PFSK-1 (cell line): ENCODE data around the gene OTP.
A peak's percentile ranks its signal among the peaks of the same experiment; 100 is the strongest.

ENCODE experiments used
- FOXP2 ChIP-seq: optimal IDR thresholded peaks from 2 replicates; pipeline ENCODE3; 2011; ENCODE audit warnings: borderline replicate concordance, control low read depth, inconsistent platforms; ENCODE audit not compliant: insufficient read depth; ENCODE audit errors: extremely low read length, extremely low read depth
- POLR2AphosphoS5 ChIP-seq: IDR thresholded peaks from 2 replicates; pipeline ENCODE4 v1.6.1; 2012; ENCODE audit warnings: low read depth, mild to moderate bottlenecking, control low read depth, low read length, moderate library complexity
- SIN3A ChIP-seq: IDR thresholded peaks from 2 replicates; pipeline ENCODE4 v1.6.1; 2012; ENCODE audit warnings: mild to moderate bottlenecking, low read length, moderate library complexity, borderline replicate concordance; ENCODE audit not compliant: insufficient read depth
- TAF1 ChIP-seq: IDR thresholded peaks from 2 replicates; pipeline ENCODE4 v1.6.1; 2012; ENCODE audit warnings: low read length, control low read depth, borderline replicate concordance; ENCODE audit not compliant: insufficient read depth
- TF ChIP-seq, protein P1 (sequence below), 2 experiments: IDR thresholded peaks; 2 replicates each; pipeline versions ENCODE4 v1.6.1 to v1.8.0; 2011 to 2012; ENCODE audit warnings: low read depth in 2 of 2, low read length in 2 of 2, control low read depth in 1 of 2, inconsistent platforms in 1 of 2, mild to moderate bottlenecking in 1 of 2, moderate library complexity in 1 of 2; ENCODE audit not compliant: insufficient read depth in 1 of 2

The OTP gene

DNA sequence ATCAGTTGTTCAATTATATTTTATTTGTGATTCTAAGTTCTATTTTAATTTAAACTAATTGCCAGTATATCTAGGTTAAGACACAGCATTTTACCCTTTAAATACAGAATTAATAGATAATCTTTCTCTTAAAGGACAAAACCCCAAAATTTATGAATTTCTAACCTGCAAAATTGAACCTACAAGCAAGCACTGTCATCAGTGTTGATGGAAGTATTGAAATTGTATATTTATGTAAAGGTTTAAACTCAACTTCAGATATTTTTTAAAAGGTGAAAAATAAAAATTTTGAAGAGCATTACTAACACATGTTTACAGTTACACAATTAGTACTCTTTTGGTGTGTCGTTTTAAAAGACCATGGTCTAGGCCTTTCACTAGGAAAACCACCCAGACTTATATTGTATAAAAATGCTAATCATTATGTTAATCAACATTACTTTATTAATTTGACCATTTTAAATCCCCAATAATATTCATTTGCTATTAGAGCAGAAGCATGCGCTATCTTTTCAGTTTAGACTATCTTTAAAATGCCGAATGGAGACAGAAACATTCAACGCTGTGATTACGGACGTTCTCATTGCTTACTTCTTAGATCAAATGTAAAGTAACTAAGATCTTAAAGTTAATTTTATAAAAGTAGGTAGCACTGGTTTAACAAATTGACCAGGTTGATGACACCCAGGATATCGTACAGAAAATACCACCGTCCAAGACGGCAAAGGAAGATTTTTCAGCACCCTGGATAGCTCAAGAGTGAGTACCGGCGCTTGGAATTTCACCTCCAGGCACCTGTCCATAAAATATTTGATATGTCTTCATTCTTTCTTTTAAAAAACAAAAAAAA is 3.2 kb downstream of the OTP start:
- TF ChIP-seq, protein P1, sequence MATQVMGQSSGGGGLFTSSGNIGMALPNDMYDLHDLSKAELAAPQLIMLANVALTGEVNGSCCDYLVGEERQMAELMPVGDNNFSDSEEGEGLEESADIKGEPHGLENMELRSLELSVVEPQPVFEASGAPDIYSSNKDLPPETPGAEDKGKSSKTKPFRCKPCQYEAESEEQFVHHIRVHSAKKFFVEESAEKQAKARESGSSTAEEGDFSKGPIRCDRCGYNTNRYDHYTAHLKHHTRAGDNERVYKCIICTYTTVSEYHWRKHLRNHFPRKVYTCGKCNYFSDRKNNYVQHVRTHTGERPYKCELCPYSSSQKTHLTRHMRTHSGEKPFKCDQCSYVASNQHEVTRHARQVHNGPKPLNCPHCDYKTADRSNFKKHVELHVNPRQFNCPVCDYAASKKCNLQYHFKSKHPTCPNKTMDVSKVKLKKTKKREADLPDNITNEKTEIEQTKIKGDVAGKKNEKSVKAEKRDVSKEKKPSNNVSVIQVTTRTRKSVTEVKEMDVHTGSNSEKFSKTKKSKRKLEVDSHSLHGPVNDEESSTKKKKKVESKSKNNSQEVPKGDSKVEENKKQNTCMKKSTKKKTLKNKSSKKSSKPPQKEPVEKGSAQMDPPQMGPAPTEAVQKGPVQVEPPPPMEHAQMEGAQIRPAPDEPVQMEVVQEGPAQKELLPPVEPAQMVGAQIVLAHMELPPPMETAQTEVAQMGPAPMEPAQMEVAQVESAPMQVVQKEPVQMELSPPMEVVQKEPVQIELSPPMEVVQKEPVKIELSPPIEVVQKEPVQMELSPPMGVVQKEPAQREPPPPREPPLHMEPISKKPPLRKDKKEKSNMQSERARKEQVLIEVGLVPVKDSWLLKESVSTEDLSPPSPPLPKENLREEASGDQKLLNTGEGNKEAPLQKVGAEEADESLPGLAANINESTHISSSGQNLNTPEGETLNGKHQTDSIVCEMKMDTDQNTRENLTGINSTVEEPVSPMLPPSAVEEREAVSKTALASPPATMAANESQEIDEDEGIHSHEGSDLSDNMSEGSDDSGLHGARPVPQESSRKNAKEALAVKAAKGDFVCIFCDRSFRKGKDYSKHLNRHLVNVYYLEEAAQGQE (IDR thresholded peaks at IDR 0.05; ENCODE audit: insufficient read depth in 1 of 2, low read depth in 2 of 2, low read length in 2 of 2) = peak; percentile 84 to 97
- TF ChIP-seq TAF1 = no peak

DNA sequence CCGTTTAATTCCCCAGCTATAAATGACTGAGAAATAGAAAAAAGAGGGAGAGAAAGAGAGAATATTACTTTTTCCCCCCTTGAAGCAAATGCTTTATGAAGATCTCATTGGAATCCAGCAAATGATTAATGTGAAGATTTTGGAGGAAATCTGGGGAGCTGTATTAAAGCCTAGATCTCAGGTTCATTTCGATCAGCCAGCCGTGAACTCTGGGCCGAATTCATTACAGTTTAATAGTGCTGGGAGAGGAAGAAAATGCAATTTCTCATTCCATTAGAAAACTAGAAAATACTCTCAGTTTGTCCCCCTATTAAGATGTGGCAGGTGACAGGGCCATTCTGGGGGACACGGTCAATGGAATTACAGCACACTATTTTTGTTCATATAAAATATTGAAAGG is 4.8 kb downstream of the OTP start:
- TF ChIP-seq TAF1 = no peak

DNA sequence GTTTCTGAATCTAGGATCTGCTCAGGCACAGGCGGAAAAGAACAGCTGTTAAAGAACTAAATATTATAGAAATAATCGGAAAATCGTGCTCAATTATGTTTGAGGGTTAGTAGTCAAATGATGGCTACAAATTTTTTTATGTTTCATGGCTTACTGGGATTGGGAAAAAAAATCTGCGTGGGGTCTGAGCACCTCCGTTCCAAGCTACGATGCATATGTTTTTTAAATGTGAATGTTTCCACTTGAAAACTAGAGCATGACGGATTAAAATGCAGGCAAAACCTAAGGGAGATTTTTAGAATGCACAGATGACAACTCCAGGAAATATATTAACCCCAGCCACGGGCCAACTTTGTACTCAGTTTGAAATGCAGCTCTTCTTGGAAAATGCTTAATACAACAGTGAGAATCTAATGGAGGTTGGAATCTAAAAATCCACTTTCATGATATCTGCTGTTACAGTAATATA is 5.3 kb downstream of the OTP start:
- TF ChIP-seq FOXP2 (no peak), TAF1 (no peak), POLR2AphosphoS5 (no peak), SIN3A (no peak)
- TF ChIP-seq, protein P1 (IDR thresholded peaks at IDR 0.05; ENCODE audit: insufficient read depth in 1 of 2, low read depth in 2 of 2, low read length in 2 of 2) = no peak

DNA sequence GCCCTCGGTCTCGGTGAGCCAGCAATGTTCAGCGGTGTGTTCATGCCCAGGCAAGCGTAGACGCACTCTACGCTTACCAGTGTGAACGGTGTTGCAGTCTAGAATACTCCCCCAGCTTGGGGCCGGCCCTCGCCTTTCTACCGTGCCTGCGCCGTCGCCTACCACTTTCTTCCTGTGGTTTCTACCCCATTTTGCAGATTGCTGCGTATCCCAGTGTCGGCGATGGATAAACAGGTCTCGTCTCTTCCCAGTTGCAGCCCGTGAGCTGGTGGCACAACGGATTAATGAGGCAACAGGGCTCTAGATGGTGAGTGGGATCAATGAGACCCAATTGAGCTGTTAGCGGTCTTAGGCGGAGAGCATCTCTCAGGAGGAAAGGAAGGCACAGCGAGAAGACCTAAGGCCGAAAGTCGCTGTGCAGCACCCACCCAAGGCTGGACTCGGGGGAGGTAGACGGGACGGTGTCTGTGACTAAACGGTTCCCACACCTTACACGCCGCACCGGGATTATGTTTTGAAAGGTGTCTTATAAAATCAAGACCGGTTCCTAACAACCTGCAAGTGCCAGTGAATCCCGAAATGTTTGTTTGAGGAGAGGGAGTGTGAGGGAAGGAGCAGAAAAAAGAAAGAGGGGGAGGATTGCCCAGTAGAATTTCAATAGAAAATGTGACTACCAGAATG is 5.8 kb downstream of the OTP start:
- TF ChIP-seq SIN3A = no peak
- no peak for TF ChIP-seq TAF1
- TF ChIP-seq POLR2AphosphoS5 = no peak
- TF ChIP-seq, protein P1 (IDR thresholded peaks at IDR 0.05; ENCODE audit: insufficient read depth in 1 of 2, low read depth in 2 of 2, low read length in 2 of 2) = no peak
- TF ChIP-seq FOXP2 = no peak

DNA sequence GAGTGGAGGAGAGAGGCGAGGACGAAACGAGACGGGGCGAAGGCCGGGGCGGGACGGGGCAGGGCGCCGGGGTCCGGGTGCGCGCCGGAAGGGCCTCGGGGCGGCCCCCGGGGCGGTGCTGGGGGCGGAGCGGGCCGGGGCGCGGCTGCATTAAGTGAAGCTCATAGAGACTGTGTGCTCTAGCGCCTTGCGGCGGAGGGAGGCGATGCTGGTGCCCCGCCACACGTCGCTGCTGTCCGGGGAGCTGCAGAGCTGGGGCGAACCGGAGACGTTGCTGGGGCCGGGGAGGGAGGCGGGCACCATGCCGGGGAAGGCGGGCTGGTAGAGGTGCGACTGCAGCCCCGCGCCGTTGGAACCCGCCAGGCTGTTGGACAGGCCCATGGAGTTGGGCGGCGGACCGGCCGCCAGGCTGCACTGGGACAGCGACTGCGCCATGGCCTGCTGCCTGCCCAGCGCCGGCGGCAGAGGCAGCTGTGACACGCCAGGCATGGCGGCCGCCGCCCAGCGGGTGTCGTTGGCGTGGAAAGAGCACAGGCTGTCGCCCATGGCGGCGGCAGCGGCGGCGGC is 8.3 kb downstream of the OTP start:
- no peak for TF ChIP-seq TAF1
- TF ChIP-seq FOXP2 = peak; percentile 51
- TF ChIP-seq, protein P1 (IDR thresholded peaks at IDR 0.05; ENCODE audit: insufficient read depth in 1 of 2, low read depth in 2 of 2, low read length in 2 of 2) = 0 out of 4 replicates have a peak, but pooled peaks of 1 of the 2 experiments have one; percentile 30
